C4-2B (cell line): Measurements from ENCODE around the gene GDPD3.
"Not testable (repeated sequence)": the region's sequence is repeated elsewhere in the genome, so short reads cannot be mapped to it uniquely, and the experiment has no call there.

ENCODE experiments used
- H3K27ac ChIP-seq: fragments of 450-650 bp; 2 replicates; pipeline ENCODE4 v1.5.1; 2017
- CTCF ChIP-seq: fragments of 450-650 bp; conservative IDR thresholded peaks from 2 replicates; pipeline ENCODE4 v1.5.1; 2017; ENCODE audit warnings: mild to moderate bottlenecking
- ZFX ChIP-seq: fragments of 450-650 bp; IDR thresholded peaks from 2 replicates; pipeline ENCODE4 v1.6.1; 2017

GDPD3 gene

GRCh38 chr16:30139583-30140481, 26.5 kb upstream of the GDPD3 start:
- no peak overlapping the region for H3K27ac ChIP-seq
- no peak for TF ChIP-seq ZFX
- TF ChIP-seq CTCF, result no peak

- no peak overlapping the region for H3K27ac ChIP-seq
- no peak for TF ChIP-seq ZFX
- TF ChIP-seq CTCF, result no peak
Measured at GRCh38 chr16:30137897-30138296, 24.6 kb upstream of the GDPD3 start.

- no peak overlapping the region for H3K27ac ChIP-seq
- TF ChIP-seq ZFX (no peak), CTCF (no peak)
Measured at GRCh38 chr16:30136971-30137605, 23.8 kb upstream of the GDPD3 start.

GRCh38 chr16:30132591-30132990, 19.3 kb upstream of the GDPD3 start:
- H3K27ac ChIP-seq, result no peak overlapping the region
- TF ChIP-seq ZFX, result no peak

GRCh38 chr16:30131869-30132475, 18.6 kb upstream of the GDPD3 start:
- no peak overlapping the region for H3K27ac ChIP-seq
- TF ChIP-seq CTCF (no peak), ZFX (no peak)

- no peak for TF ChIP-seq ZFX
- no peak for TF ChIP-seq CTCF
Measured at GRCh38 chr16:30127993-30128392, 14.7 kb upstream of the GDPD3 start.

GRCh38 chr16:30125690-30126089, 12.4 kb upstream of the GDPD3 start:
- not testable (repeated sequence) for H3K27ac ChIP-seq

More at GRCh38 chr16:30127993-30128392, 14.7 kb upstream of the GDPD3 start:
- H3K27ac ChIP-seq, result no peak overlapping the region

- TF ChIP-seq CTCF (no peak), ZFX (no peak)
- H3K27ac ChIP-seq, result peak overlapping the region; percentile 89
Measured at GRCh38 chr16:30124985-30125379, 11.6 kb upstream of the GDPD3 start.
